Ovary (tissue), 9 donors: ENCODE measurements around the gene BMX. TPM values are rescaled to one million over a fixed set of nuclear protein-coding genes. Genes with fewer than 3 reads are reported as not detected.

Source experiments
- DNase-seq, 5 donors: peaks; one replicate each; pipeline ENCODE4 v3.0.0-alpha.2; 2019 to 2020
- H3K27ac ChIP-seq, 2 donors: fragments of 200-600 bp; one replicate each; pipeline versions ENCODE4 v1.5.1 to v1.8.0; 2019 to 2022
- H3K27me3 ChIP-seq: fragments of 200-600 bp; one replicate; pipeline ENCODE4 v1.8.0; 2022
- H3K36me3 ChIP-seq: fragments of 200-600 bp; sonication (generic); one replicate; pipeline ENCODE4 v1.5.1; 2019
- H3K4me1 ChIP-seq: one replicate; pipeline ENCODE4 v1.8.1; 2013; ENCODE audit warnings: mild to moderate bottlenecking, moderate library complexity; ENCODE audit not compliant: insufficient read depth
- H3K4me3 ChIP-seq: fragments of 200-600 bp; sonication (generic); one replicate; pipeline ENCODE4 v1.5.1; 2017
- H3K9me3 ChIP-seq, 2 donors: fragments of 200-600 bp in 1 of 2; sonication (generic) in 1 of 2; one replicate each; pipeline versions ENCODE4 v1.5.1 to v1.8.1; 2013 to 2019; ENCODE audit warnings: mild to moderate bottlenecking in 1 of 2, moderate library complexity in 1 of 2
- EP300 ChIP-seq: sonication (generic); formaldehyde crosslinking; IDR thresholded peaks from one replicate; pipeline ENCODE4 v1.6.1; 2017; ENCODE audit warnings: antibody characterized with exemption
- POLR2A ChIP-seq: fragments of 450-650 bp; IDR thresholded peaks from one replicate; pipeline ENCODE4 v1.6.1; 2017; ENCODE audit warnings: antibody characterized with exemption, mild to moderate bottlenecking, moderate library complexity
- WGBS, 3 donors: extraction: QIAGEN DNeasy Blood & Tissue Kit in 1 of 3; methylation state at CpG; one replicate each; pipeline versions ENCODE4 v1.1.5 to v1.1.7; 2013 to 2017; 5-methylcytosine and 5-hydroxymethylcytosine counted together
- intact Hi-C, 4 donors: fragments of 100-400 bp; cut with DNase I; formaldehyde crosslinking; loops; one replicate each; pipeline versions ENCODE4 v1.11.0 to v1.15.1; 2022 to 2023
- polyA plus RNA-seq, 2 donors: library from polyadenylated mRNA; stranded (reverse); fragments of 200-250 nt in 1 of 2; fragments of 350-450 nt in 1 of 2; fragmentation: Illumina TruSeq in 1 of 2; extraction: RNeasy Lipid Tissue Mini Kit (QIAGEN cat#74804) in 1 of 2; gene quantifications; one replicate each; pipeline ENCODE4 v1.2.3, GENCODE V29; 2013 to 2014
- total RNA-seq, 7 donors: library from RNA; depleted of rRNA in 2 of 7; stranded (reverse); fragments of >200 nt in 2 of 7; fragmentation: NEBNext Ultra II Directional in 3 of 7; extraction: Animal tissue kit (Norgen Biotek cat#: 25700) in 3 of 7; gene quantifications; one replicate each; pipeline versions ENCODE4 v1.1.0 to v1.2.4, GENCODE V29; 2016 to 2023
- TF ChIP-seq, protein P1 (sequence below), 3 donors: fragments of 450-650 bp in 2 of 3; fragments of 200-600 bp in 1 of 3; IDR thresholded peaks; one replicate each; pipeline versions ENCODE4 v1.5.1 to v1.8.0; 2016 to 2022; ENCODE audit warnings: antibody characterized with exemption in 3 of 3, mild to moderate bottlenecking in 1 of 3
- donor health status: DM: no; HTN: no; CAD: no; lungs with moderate emphysema.
- donor health status: DM: no; HTN: no; CAD: no.
- donor health status: Bipolar disorder and iron deficiency.
- donor health status: DM: yes; HTN: yes; CAD: no.
- donor health status: DM: no; HTN: no; CAD: no.
- donor health status: DM: yes; HTN: yes; CAD: no.

Gene BMX
- total and polyA plus RNA-seq, 9 donors = 0.50 to 3.9 (median 1.3) TPM

DNA sequence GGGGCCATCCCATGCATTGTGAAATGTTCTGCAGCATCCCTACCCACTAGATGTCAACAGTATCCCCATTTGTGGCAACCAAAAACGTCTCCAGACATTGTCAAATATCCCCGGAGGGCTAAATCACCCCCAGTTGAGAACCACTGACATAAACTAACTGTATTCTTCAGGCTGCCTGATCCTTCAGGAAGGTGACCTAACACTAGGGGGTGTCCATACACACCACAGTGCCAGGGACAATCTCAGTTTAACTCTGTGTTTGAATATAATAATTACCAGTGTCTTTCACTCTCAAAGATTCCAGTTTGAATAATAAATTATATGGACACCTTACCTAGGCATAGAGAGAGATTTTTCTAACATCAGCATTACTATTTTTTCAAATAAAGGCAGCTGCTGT, 93.8 kb downstream of the BMX start:
- TF ChIP-seq EP300 (no peak), POLR2A (no peak)
- TF ChIP-seq, protein P1, sequence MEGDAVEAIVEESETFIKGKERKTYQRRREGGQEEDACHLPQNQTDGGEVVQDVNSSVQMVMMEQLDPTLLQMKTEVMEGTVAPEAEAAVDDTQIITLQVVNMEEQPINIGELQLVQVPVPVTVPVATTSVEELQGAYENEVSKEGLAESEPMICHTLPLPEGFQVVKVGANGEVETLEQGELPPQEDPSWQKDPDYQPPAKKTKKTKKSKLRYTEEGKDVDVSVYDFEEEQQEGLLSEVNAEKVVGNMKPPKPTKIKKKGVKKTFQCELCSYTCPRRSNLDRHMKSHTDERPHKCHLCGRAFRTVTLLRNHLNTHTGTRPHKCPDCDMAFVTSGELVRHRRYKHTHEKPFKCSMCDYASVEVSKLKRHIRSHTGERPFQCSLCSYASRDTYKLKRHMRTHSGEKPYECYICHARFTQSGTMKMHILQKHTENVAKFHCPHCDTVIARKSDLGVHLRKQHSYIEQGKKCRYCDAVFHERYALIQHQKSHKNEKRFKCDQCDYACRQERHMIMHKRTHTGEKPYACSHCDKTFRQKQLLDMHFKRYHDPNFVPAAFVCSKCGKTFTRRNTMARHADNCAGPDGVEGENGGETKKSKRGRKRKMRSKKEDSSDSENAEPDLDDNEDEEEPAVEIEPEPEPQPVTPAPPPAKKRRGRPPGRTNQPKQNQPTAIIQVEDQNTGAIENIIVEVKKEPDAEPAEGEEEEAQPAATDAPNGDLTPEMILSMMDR (IDR thresholded peaks at IDR 0.05) = no peak
- Histone ChIP-seq H3K9me3 (no peaks in the 10 kb centered on the region), H3K27ac (no peak overlapping the region), H3K4me3 (no peak overlapping the region), H3K27me3 (no peaks in the 10 kb centered on the region), H3K36me3 (no peaks in the 10 kb centered on the region), H3K4me1 (no peaks in the 10 kb centered on the region)
- intact Hi-C loops = no loop called here
- 36 to 56% (median 47%) methylated on average over 2 of the region's 2 CpGs for WGBS, 3 donors
- no peak for DNase-seq

DNA sequence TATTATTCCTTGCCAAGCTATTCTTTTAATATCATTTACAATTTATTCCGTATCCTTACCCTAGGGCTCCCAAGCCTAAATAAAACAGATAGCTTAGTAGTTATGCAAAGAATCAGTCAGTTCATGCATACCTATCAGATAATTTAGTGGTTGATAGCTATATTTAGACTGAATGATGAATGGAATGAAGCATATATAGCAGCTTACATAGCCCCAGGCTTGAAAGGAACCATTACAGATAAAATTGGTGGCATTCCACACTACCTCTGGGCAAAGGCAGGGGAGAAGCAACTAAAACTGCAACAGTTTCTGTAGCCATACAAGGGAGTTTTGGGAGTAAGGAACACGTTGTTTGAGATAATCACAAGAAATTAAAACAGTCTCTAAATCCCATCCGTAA, 97.4 kb downstream of the BMX start:
- H3K9me3 ChIP-seq = no peaks in the 10 kb centered on the region
- TF ChIP-seq POLR2A (no peak), EP300 (no peak)
- TF ChIP-seq, protein P1 (IDR thresholded peaks at IDR 0.05) = no peak
- DNase-seq = no peak
- H3K27ac ChIP-seq = no peak overlapping the region
- 31 to 41% (median 38%) methylated on average over 3 of the region's 3 CpGs for WGBS, 3 donors
- no peaks in the 10 kb centered on the region for H3K4me1 ChIP-seq
- no peaks in the 10 kb centered on the region for H3K36me3 ChIP-seq
- H3K4me3 ChIP-seq = no peak overlapping the region
- H3K27me3 ChIP-seq = no peaks in the 10 kb centered on the region
- intact Hi-C loops = no loop called here

DNA sequence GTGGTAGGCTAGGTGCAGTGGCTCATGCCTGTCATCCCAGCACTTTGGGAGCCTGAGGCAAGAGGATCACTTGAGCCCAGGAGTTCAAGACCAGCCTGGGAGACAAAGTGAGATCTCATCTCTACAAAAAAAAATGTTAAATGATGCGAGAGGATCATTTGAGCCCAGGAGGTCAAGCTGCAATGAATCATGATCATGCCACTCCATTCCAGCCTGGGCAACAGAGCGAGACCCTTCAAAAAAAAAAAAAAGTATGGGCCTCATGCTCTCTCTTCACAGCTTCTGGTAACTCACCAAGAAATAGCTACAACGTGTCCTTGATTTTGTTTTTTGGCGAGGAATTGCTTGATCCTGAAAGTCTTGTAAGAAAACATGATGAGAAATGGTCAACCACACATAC, 98.9 kb downstream of the BMX start:
- no peaks in the 10 kb centered on the region for H3K27me3 ChIP-seq
- 45 to 54% (median 53%) methylated on average over 4 of the region's 4 CpGs for WGBS, 3 donors
- no peaks in the 10 kb centered on the region for H3K4me1 ChIP-seq
- no peaks in the 10 kb centered on the region for H3K36me3 ChIP-seq
- intact Hi-C loops = no loop called here
- no peak overlapping the region for H3K4me3 ChIP-seq
- TF ChIP-seq, protein P1 (IDR thresholded peaks at IDR 0.05) = no peak
- TF ChIP-seq EP300 (no peak), POLR2A (no peak)
- DNase-seq = no peak
- H3K27ac ChIP-seq = no peak overlapping the region
- no peaks in the 10 kb centered on the region for H3K9me3 ChIP-seq

DNA sequence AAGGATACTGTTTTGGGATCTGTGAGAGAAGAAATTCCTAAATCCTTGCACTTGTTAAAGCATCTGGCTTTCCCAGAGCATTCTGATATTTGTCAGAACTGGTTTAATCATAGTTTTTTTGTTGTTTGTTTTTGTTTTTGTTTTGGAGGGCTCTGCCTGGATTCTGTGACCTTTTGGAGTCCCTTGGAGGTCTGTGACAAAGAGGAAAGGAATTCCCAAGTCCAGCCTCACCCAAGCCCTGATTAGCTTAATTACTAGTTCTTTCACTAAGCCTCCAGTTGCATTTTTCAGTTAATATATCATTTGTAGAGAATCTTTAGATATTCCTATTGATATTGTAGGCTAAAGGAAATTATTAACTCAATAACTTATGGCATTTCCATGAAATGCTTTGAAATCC, 99.4 kb downstream of the BMX start:
- Histone ChIP-seq H3K4me3 (no peak overlapping the region), H3K36me3 (no peaks in the 10 kb centered on the region), H3K9me3 (no peaks in the 10 kb centered on the region), H3K4me1 (no peaks in the 10 kb centered on the region), H3K27me3 (no peaks in the 10 kb centered on the region), H3K27ac (no peak overlapping the region)
- intact Hi-C loops = loop anchor here in 1 of 4 donors (10.0 kb wide), 1 partner anchor 435 kb away; no protein-coding TSS in a partner anchor
- DNase-seq = no peak
- no peak for TF ChIP-seq POLR2A
- TF ChIP-seq, protein P1 (IDR thresholded peaks at IDR 0.05) = no peak
- TF ChIP-seq EP300 = no peak
